GM21390 (cell line): ENCODE data around the gene TREX2.
"Not testable (repeated sequence)": the region's sequence is repeated elsewhere in the genome, so short reads cannot be mapped to it uniquely, and the experiment has no call there.

ENCODE experiments used
- ATAC-seq: cut with Tn5 transposase; IDR thresholded peaks from one replicate; pipeline ENCODE4 v1.9.1; 2021; ENCODE audit not compliant: unreplicated experiment

Gene TREX2

GRCh38 chrX:153410888-153411254 is 35.0 kb downstream of the TREX2 start:
- ATAC-seq = no peak

- no peak for ATAC-seq
Measured at GRCh38 chrX:153410373-153410772, 35.5 kb downstream of the TREX2 start.

GRCh38 chrX:153409414-153410101 is 36.3 kb downstream of the TREX2 start:
- no peak for ATAC-seq

- no peak for ATAC-seq
Measured at GRCh38 chrX:153408871-153409351, 36.9 kb downstream of the TREX2 start.

- ATAC-seq = no peak
Measured at GRCh38 chrX:153408221-153408721, 37.6 kb downstream of the TREX2 start.

- ATAC-seq = no peak
Measured at GRCh38 chrX:153407736-153408135, 38.1 kb downstream of the TREX2 start.

GRCh38 chrX:153406903-153407302 is 39.0 kb downstream of the TREX2 start:
- ATAC-seq = no peak

GRCh38 chrX:153406011-153406410 is 39.8 kb downstream of the TREX2 start:
- no peak for ATAC-seq

GRCh38 chrX:153405426-153405825 is 40.4 kb downstream of the TREX2 start:
- ATAC-seq = no peak

- ATAC-seq = not testable (repeated sequence)
Measured at GRCh38 chrX:153404333-153404732, 41.5 kb downstream of the TREX2 start.

- no peak for ATAC-seq
Measured at GRCh38 chrX:153401133-153401764, 44.6 kb downstream of the TREX2 start, which contains the start of gene PNMA6E. PNMA6E (minus strand) TSS chrX:153401350; CDS start chrX:153398849, 2,501 bp downstream.

GRCh38 chrX:153400146-153401132 is 45.4 kb downstream of the TREX2 start:
- no peak for ATAC-seq

- no peak for ATAC-seq
Measured at GRCh38 chrX:153398275-153398960, 47.4 kb downstream of the TREX2 start.

GRCh38 chrX:153397256-153397960 is 48.4 kb downstream of the TREX2 start:
- no peak for ATAC-seq

GRCh38 chrX:153396320-153397195 is 49.3 kb downstream of the TREX2 start:
- ATAC-seq = no peak

GRCh38 chrX:153395613-153396319 is 50.1 kb downstream of the TREX2 start:
- ATAC-seq = no peak

- ATAC-seq = no peak
Measured at GRCh38 chrX:153394612-153395011, 51.2 kb downstream of the TREX2 start.
